Measurements from ENCODE around the gene SMTN.
"Not testable (repeated sequence)": the region's sequence is repeated elsewhere in the genome, so short reads cannot be mapped to it uniquely, and the experiment has no call there.

SMTN gene

GRCh38 chr22:31091106-31091975 lies 10.2 kb downstream of the SMTN start:
- DNase-seq = no peak

- DNase-seq = no peak
These were observed 11.0 kb downstream of the SMTN start for GRCh38 chr22:31092161-31092560.

- no peak for DNase-seq
These were observed 12.2 kb downstream of the SMTN start for GRCh38 chr22:31093086-31093850.

GRCh38 chr22:31094021-31094551 lies 13.0 kb downstream of the SMTN start:
- no peak for DNase-seq

GRCh38 chr22:31094741-31095140 lies 13.6 kb downstream of the SMTN start:
- DNase-seq = no peak

- DNase-seq = no peak
These were observed 14.6 kb downstream of the SMTN start for GRCh38 chr22:31095637-31096249.

GRCh38 chr22:31096657-31097279 lies 15.7 kb downstream of the SMTN start:
- DNase-seq = no peak

GRCh38 chr22:31097539-31097938 lies 16.4 kb downstream of the SMTN start:
- DNase-seq = not testable (repeated sequence)

- no peak for DNase-seq
These were observed 17.0 kb downstream of the SMTN start for GRCh38 chr22:31097941-31098631.

- DNase-seq = no peak
These were observed 17.6 kb downstream of the SMTN start for GRCh38 chr22:31098632-31099110.

GRCh38 chr22:31099386-31099785 lies 18.3 kb downstream of the SMTN start:
- DNase-seq = no peak

GRCh38 chr22:31099841-31100761 lies 19.0 kb downstream of the SMTN start:
- no peak for DNase-seq

- no peak for DNase-seq
These were observed 19.8 kb downstream of the SMTN start for GRCh38 chr22:31100762-31101525.

- peak; percentile 43 for DNase-seq
These were observed 21.4 kb downstream of the SMTN start for GRCh38 chr22:31102441-31103081.

GRCh38 chr22:31103111-31103510 lies 22.0 kb downstream of the SMTN start:
- DNase-seq = no peak

- no peak for DNase-seq
These were observed 23.0 kb downstream of the SMTN start for GRCh38 chr22:31103899-31104694.

GRCh38 chr22:31104869-31105268 lies 23.8 kb downstream of the SMTN start:
- DNase-seq = no peak

- DNase-seq = no peak
These were observed 24.3 kb downstream of the SMTN start for GRCh38 chr22:31105282-31105929.
